Loucy (cell line): Measurements from ENCODE around the gene SNX5.

Experiments used
- H2AFZ ChIP-seq: fragments of 200-600 bp; sonication (generic); 2 replicates; pipeline ENCODE4 v1.6.0; 2016; ENCODE audit warnings: antibody characterized with exemption, mild to moderate bottlenecking, low read length, moderate library complexity
- H3F3A ChIP-seq: fragments of 200-600 bp; 2 replicates; pipeline ENCODE4 v1.6.0; 2016; ENCODE audit warnings: antibody characterized with exemption, low read depth, mild to moderate bottlenecking
- H3K27me3 ChIP-seq: fragments of 200-600 bp; sonication (generic); 2 replicates; pipeline ENCODE4 v1.6.1; 2014; ENCODE audit warnings: low read length, mild to moderate bottlenecking; ENCODE audit not compliant: insufficient read depth, poor library complexity, severe bottlenecking
- H3K36me3 ChIP-seq: fragments of 200-600 bp; sonication (generic); 2 replicates; pipeline ENCODE4 v1.6.1; 2016; ENCODE audit warnings: low read length; ENCODE audit not compliant: insufficient read depth
- H3K4me1 ChIP-seq: fragments of 200-600 bp; sonication (generic); 2 replicates; pipeline ENCODE4 v1.5.1; 2014; ENCODE audit warnings: low read length, mild to moderate bottlenecking; ENCODE audit not compliant: insufficient read depth, poor library complexity, severe bottlenecking
- H3K4me2 ChIP-seq: fragments of 200-600 bp; sonication (generic); 2 replicates; pipeline ENCODE4 v1.6.0; 2014; ENCODE audit warnings: antibody characterized with exemption, low read length, low read depth, mild to moderate bottlenecking; ENCODE audit not compliant: poor library complexity, severe bottlenecking
- H3K4me3 ChIP-seq: fragments of 200-600 bp; sonication (generic); 2 replicates; pipeline ENCODE4 v1.5.1; 2014; ENCODE audit warnings: low read length, mild to moderate bottlenecking, mixed read lengths; ENCODE audit not compliant: poor library complexity, severe bottlenecking
- H3K79me2 ChIP-seq: fragments of 200-600 bp; sonication (generic); 2 replicates; pipeline ENCODE4 v1.6.1; 2014; ENCODE audit warnings: low read length; ENCODE audit not compliant: insufficient read depth
- H3K9ac ChIP-seq: fragments of 200-600 bp; sonication (generic); 2 replicates; pipeline ENCODE4 v1.6.0; 2014; ENCODE audit warnings: mild to moderate bottlenecking, low read depth, low read length, moderate library complexity; ENCODE audit not compliant: poor library complexity, severe bottlenecking
- H3K9me2 ChIP-seq: fragments of 200-600 bp; sonication (generic); replicated peaks from 2 replicates; pipeline ENCODE4 v1.6.1; 2016; ENCODE audit warnings: low read depth, low read length, mixed read lengths
- H3K9me3 ChIP-seq: fragments of 200-600 bp; sonication (generic); 2 replicates; pipeline ENCODE4 v1.6.1; 2014; ENCODE audit warnings: mild to moderate bottlenecking, antibody characterized with exemption, low read length, low read depth; ENCODE audit not compliant: insufficient read depth
- H4K20me1 ChIP-seq: fragments of 200-600 bp; sonication (generic); 2 replicates; pipeline ENCODE4 v1.6.0; 2014; ENCODE audit warnings: antibody characterized with exemption, low read length, mild to moderate bottlenecking; ENCODE audit not compliant: insufficient read depth, poor library complexity, severe bottlenecking
- CTCF ChIP-seq: fragments of 200-600 bp; sonication (generic); conservative IDR thresholded peaks from 2 replicates; pipeline ENCODE4 v1.5.1; 2014; ENCODE audit warnings: mild to moderate bottlenecking, antibody characterized with exemption, low read length
- EZH2phosphoT487 ChIP-seq: fragments of 200-600 bp; IDR thresholded peaks from 2 replicates; pipeline ENCODE4 v1.6.1; 2018; ENCODE audit warnings: antibody characterized with exemption, mild to moderate bottlenecking, moderate library complexity, borderline replicate concordance

SNX5 gene

DNA sequence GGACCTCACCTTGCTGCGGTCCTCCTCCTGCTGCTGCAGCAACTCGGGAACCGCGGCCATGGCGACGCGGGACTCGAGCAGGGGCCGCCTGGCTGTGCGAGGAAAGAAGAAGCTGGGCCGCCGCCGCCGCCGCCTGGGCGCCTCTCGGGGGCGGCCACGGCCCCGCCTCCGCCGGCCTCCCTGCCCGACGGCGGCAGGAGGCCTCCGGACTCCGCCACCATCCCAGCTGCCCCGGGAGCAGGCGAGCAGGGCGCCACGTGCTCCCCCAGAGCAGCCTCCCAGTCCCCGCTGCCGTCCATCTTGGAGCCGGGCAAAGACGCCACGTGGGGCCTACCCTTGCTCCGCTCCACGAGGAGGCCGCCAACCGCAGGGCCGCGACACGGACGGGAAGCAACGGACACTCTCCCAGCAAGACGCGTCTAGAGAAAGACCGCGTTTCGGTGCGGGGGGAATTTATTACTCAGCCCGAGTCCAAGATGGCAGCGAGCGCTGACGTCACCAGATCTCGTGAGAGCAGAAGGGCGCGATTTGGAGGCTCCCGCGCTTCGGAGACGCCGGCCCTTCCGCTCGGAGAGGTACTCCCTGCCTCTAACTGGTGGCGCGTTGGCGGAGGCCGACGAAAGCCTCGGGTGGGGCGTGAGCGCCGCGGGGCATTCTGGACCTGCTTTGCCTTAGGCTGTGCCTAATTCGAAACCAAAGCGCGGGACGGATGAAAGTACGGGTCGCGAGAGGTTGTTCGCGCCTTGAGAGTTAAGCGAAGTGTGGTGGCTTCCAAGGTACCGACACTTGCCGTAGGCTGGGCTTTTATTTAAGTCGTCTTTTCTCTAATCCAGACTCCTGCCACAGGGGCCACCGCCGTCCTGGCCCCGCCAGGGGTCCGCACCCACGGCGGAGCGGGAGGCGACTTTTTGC lies at the start of gene SNX5, which contains the start of gene MGME1:
Gene SNX5 (minus strand): TSS at position 429 of the 912 bp plus-strand sequence. CDS start 369 bp downstream, at position 60.
Gene MGME1 (plus strand): TSS at position 653 of the 912 bp plus-strand sequence. CDS start 842 bp downstream, outside the sequence.
- H3K4me2 ChIP-seq: peak within 1 kb of the TSS; percentile 97
- H3K79me2 ChIP-seq: peaks cover 95% of the 10 kb centered on the region
- TF ChIP-seq EZH2phosphoT487 (no peak), CTCF (no peak)
- no peaks in the 10 kb centered on the region for H3K9me2 ChIP-seq
- no peaks in the 10 kb centered on the region; the same call in 1 of the 2 replicates for H3F3A ChIP-seq
- peaks cover 13% of the 10 kb centered on the region for H3K27me3 ChIP-seq
- H4K20me1 ChIP-seq: peaks cover 81% of the 10 kb centered on the region
- H2AFZ ChIP-seq: peak within 1 kb of the TSS; percentile 55
- peaks cover 58% of the 10 kb centered on the region for H3K4me1 ChIP-seq
- peak within 1 kb of the TSS; percentile 91 for H3K4me3 ChIP-seq
- H3K36me3 ChIP-seq: peaks cover 4% of the 10 kb centered on the region; the same call in 1 of the 2 replicates
- peak within 1 kb of the TSS; percentile 99 for H3K9ac ChIP-seq
- no peaks in the 10 kb centered on the region for H3K9me3 ChIP-seq

GRCh38 chr20:18018100-18018499 lies 49.5 kb upstream of the SNX5 start:
- TF ChIP-seq EZH2phosphoT487 (no peak), CTCF (no peak)
- Histone ChIP-seq H3K27me3 (no peaks in the 10 kb centered on the region), H3K4me1 (no peaks in the 10 kb centered on the region), H3F3A (no peaks in the 10 kb centered on the region), H3K79me2 (no peaks in the 10 kb centered on the region), H2AFZ (no peak overlapping the region), H3K9me3 (no peaks in the 10 kb centered on the region), H3K4me2 (no peak overlapping the region), H3K9ac (no peak overlapping the region), H3K9me2 (no peaks in the 10 kb centered on the region), H4K20me1 (no peaks in the 10 kb centered on the region), H3K4me3 (no peak overlapping the region), H3K36me3 (no peaks in the 10 kb centered on the region)

DNA sequence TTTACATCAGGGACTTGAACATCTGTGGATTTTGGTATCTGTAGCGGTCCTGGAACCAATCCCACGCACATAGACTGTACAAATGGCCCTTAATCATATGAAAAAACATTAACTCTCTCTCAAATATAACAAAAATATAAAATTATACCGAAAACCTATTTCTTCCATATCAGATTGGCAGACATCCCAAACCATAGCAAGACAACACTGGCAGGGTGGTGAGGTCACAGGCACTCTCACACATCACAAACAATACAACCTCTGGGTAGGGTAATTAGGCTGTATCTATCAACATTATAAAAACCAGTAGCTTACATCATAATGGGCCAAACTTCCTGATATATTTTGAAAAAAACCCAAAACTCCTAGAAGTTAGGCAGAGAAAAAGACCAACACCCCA lies 48.2 kb upstream of the SNX5 start:
- Histone ChIP-seq H4K20me1 (no peaks in the 10 kb centered on the region), H3K36me3 (no peaks in the 10 kb centered on the region), H2AFZ (no peak overlapping the region), H3K4me2 (no peak overlapping the region), H3K4me3 (no peak overlapping the region), H3K79me2 (no peaks in the 10 kb centered on the region), H3K9ac (no peak overlapping the region), H3K9me3 (no peaks in the 10 kb centered on the region), H3K27me3 (no peaks in the 10 kb centered on the region), H3F3A (no peaks in the 10 kb centered on the region), H3K4me1 (no peaks in the 10 kb centered on the region), H3K9me2 (no peaks in the 10 kb centered on the region)
- TF ChIP-seq CTCF: no peak
- no peak for TF ChIP-seq EZH2phosphoT487
